SKM-1 treated with dmso at 0.1 percent for 144 hours (cell line): Measurements from ENCODE around the gene FAM200B.

Experiments
- DNase-seq: peaks from one replicate; lab custom pipeline; 2025; ENCODE audit not compliant: unreplicated experiment; lab: John Stamatoyannopoulos, UW

The FAM200B gene

DNA sequence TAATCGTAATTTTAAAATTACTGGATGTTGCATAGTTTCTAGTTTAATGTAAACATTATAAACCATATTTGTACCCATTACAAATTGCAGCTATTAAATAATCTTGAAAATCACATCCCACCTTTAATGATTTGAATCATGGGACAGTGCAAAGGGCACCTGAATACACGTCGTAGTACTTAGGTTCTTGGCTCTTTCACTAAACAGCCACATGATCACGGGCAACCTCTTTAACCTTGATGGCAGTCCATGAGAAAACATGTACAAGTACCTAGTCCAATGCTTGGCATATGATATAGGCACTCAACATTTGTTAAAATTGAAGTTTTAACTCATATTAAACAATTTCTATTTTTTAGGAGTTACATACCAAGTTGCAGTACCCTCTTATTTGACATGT is 14.6 kb upstream of the FAM200B start:
- DNase-seq, result no peak

DNA sequence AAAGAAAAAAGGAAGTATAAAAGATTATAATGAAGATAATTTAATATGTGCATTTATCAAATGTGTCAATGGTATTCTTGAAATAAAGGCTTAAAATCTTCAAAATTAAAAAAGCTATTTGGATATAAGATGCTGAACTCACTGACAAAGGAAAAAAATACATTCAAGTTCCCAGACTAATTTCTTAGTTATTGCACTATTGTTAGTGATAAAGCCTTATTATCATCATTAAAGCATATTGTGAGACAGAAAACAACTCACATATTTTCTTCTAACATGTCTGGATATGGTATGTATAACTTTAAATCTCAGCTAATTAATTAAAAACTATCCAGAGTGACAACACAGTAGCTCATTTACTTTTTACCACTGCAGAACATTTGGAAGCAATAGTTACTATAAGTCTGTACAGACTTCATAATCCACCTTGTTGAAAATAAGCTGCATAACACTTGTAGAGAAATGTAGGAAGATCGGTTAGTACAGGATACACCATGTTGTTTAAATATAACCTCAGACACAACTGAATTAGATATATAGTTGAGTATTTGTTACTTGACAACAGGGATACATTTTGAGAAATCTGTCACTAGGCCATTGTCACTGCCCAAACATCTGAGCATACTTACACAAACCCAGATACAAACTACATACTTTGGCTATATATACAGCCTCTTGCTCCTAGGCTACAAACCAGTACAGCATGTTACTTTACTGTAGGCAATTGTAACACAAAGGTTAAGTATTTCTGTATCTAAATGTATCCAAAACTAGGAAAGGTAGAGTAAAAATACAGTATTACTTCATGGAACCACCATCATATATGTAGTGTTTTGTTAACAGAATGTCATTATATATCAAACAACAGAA is 12.8 kb upstream of the FAM200B start:
- no peak for DNase-seq

DNA sequence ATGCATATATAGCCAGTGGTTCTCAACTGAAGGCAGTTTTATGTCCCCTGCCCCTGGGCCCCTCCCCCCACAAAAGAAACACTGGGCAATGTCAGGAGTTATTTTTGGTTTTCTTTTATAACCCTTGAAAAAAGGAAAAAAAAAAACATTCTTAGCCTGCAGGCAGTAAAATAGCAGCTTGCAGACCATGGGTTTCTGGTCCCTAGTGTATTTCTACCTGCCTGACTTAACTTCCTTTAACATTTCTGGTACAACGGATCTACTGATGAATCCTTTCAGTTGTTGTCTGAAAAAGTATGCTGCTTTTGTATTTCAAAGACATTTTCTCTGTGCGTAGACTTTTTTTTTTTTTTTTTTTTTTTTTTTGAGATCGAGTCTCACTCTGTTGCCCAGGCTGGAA is 11.1 kb upstream of the FAM200B start:
- DNase-seq, result no peak

DNA sequence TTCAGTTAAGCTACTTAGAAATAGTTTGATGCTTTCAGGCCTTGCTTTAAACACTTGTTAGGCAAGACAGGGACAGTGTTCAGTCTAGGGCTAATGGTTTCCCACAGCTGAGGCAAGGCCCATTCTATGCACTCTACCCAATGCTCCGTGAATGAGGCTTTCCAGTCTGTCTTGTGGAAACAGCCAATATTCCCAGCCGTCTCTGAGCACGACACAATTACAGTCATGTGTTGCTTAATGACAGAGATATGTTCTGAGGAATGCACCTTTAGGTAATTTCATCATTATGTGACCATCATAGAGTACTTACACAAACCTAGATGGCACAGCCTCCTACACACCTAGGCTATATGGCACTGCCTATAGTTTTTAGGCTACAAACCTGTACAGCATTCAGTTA is 9.5 kb upstream of the FAM200B start:
- DNase-seq, result no peak

DNA sequence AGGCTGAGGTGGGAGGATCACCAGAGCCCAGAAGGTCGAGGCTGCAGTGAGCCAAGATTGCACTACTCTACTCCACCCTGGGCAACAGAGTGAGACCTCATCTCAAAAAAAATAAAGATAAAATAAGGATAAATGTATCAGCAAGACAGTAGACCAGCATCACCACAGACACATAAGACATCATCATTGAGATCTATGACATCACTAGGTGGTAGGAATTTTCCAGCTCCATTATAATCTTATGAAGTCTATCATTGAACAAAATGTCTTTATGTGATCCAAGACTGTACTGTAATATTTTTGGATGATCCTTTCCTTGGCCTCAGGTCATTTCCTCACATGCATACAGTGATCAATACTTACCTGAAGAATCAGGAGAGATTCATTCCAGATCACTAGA is 8.3 kb upstream of the FAM200B start:
- no peak for DNase-seq

DNA sequence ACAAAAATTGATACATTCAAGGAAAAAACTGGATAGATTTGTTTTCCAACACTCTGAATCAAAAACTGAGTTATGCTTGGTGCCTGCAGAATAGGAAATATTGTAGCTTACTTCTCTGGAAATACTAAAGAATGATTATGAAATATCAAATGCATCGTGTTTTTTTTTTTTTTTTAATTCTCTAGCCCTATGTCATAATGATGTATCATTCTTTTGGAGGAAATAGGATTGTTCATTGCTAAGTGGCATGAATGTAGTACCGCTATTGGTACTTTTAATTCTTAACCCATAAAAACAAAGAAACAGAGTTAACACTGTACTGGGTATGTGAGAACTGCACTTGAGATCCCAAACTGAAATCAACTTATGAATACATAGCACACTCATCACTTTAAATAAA is 7.6 kb upstream of the FAM200B start:
- DNase-seq, result no peak

DNA sequence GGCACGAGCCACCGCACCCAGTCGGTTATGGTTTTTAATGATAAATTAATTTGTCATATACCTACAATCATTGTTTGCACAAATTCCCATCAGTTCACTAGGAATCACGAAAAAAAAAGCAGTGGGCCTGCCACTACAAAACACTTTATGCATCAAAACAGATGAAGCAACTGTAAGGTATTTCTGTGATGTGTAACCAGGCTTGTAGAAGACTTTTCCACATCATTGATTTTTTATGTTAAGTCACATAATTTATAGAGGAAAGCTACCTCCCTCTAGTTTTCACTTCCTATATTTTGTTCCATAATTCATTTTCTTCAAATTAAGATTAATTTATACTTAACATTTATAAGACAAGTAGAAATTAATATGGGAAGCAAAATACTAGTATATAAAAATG is 6.7 kb upstream of the FAM200B start:
- no peak for DNase-seq

DNA sequence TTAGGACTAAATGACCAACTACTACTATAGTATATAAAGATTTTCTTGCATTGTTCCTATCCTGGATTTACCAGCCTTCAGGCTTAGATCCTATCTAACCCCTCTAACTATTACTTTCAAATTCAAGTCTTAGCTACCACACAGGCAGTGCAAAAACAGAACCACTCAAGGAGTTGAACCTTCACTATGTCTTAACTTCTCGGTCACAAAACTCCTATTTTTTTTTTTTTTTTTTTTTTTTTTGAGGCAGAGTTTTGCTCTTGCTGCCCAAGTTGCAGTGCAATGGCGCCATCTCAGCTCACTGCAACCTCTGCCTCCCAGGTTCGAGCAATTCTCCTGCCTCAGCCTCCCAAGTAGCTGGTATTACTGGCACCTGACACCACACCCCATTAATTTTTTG is 6.3 kb upstream of the FAM200B start:
- DNase-seq, result no peak

DNA sequence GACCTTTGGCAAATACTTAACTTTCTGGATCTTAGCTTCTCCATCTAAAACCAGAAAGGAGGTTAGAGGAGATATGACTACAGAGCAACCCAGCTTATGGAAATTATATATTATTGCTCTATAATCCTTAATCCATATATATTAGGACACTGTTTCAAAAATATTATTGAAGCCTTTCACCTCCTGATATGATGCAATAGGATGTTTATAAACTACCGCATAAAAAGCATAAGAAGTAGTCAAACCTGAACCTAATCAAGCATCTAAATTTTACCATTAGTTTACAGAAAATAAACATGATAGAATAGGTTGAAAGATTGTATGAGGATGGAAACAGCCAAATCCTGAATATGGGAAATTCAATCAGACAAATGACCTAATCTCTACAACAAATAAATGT is 5.6 kb upstream of the FAM200B start:
- DNase-seq, result no peak

DNA sequence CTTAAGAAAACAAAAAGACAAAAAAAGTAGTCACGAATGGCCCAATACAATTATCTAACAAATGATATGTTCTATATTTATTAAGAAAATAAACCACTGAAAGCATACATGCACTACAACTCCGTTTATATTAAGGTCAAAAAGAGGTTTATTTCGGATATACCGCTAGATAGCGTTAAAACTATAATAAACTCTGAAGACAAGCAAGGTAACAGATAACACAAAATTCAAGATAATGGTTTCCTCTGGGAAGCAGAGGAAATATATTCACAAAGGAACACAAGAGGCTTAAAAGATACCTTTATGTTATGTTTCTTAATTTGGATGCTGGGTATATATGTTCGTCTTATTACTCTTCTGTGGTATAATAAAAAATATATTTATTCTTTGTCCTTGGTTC is 4.7 kb upstream of the FAM200B start:
- no peak for DNase-seq

DNA sequence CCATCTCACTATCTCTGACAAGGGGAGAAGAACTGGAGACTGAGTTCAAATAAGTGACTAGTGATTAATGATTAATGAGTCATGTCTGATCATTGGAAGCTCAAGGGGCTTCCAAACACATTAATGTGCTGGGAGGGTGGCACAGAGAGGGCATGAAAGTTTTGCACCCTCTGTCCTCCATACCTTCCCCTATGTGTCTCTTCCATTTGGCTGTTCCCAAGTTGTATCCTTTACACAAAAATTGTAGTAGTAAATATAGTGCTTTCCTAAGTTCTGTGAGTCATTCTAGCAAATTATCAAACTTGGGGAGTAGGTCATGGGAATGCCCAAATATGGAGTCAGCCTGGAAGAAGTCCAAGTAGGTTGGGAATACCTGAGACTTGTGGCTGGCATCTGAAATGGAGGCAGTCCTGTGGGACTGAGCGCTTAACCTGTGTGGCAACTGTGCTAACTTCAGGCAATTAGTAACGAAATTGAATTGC is 4.1 kb upstream of the FAM200B start:
- DNase-seq, result no peak

DNA sequence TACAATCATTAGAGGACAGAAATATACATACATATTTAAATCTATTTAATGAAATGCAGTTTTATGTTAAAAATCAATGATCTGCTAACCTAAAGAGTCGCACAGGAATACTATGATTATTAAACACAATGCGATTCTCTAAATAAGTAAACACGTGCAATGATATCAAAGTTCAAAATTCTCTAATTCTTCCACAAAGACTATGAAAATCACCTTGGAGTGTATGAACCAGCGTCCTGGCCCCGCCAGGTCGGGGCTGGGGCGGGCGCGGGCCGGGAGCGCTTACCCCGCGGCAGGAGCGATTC is 608 bp upstream of the FAM200B start:
- DNase-seq, result no peak

DNA sequence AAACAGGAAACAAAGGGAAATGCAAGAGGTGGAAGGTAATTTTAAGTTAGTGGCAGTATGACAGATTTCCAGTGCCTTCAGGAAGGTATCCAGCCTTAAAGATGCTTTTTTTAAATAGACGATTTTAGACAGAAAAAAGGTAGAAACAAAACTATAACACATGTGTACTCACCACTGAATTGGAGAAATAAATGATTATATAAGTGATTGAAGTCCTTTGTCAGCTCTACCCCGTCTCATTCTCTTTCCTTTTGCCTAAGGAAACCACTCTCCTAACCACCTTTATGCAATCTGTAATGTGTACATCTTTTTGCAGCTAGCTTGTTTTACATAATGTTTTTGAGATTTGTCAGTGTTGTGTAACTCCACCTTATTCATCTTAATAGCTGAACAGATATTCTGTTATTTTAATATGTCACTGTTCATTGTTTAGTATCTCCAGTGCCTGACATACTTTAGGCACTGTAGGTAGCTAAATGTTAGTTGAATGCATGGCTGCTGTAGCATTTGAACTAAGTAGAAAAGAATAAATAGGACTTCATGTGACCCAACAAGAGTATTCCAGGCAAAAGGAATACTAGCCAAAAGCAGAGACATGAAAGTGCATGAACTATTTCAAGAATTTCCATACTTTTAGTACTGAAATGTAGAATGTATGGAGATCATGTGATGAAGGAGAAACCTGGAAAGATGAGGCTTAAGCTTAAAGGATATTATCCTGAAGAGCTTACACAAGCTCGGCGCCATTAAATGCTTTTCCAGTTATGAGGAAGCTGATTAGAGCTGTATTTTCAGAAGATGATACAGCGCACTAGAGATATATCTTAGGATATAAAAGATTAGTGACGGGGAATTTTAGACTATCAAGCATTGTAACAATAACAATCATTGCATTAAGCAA is 865 bp downstream of the FAM200B start:
- peak; percentile 32 for DNase-seq

DNA sequence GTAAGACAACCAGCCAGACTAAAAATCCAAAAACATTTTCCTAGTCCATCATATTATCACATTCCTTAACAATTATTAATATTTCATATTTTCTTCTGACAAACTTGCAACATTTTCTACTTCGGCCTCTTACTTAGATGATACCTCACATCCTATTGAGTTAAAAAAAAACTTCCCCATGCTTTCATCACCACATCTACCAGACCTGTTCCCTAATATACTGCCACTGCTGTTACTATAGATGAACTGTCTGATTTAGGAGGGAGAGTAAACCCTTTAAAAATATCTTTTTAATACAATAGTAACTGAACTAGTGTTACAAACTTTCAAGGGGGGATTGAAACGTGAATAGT is 1.5 kb downstream of the FAM200B start:
- peak; percentile 24 for DNase-seq

DNA sequence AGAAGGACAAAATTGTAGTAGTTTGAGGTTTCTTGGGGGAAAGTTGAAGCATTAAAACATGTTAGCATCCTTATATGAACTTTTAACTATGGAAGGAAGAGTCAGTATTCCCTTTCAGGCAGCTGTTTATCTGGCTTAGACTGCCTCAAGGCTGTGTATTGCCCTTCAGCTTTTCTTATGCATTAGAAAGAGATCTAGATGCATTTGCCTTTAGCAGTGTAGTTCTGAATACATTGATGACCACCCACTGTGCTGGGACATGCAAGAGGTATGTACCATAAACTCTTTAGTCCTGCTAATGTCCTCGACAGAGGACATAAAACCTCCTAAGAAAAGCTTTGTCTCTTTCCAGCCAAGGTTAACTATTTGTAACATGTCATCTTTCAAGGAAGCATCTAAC is 2.9 kb downstream of the FAM200B start:
- no peak for DNase-seq

DNA sequence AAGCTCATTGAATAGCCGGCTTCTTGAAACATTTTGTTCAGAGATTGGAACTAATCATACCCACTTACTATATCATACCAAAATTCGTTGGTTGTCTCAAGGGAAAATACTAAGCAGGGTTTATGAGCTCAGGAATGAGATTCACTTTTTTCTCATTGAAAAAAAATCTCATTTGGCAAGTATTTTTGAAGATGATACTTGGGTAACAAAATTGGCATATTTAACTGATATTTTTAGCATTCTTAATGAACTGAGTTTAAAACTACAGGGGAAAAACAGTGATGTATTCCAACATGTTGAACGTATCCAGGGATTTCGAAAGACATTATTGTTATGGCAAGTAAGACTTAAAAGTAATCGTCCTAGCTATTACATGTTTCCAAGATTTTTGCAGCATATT is 6.4 kb downstream of the FAM200B start:
- no peak for DNase-seq

DNA sequence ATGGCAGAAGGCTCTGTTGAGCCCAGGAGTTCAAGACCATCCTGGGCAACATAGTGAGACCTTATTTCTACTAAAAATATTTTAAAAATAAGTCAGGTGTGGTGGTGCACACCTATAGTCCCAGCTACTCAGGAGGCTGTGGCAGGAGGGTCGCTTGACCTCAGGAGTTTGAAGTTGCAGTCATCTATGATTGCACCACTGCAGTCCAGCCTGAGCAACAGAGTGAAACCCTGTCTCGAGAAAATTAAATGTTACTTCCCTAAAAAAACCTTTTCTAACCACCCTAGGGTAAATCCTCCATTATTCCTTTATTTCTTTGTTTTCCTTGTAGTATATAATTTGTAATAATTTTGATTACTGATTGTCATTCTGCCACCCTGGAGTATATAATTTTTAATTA is 7.9 kb downstream of the FAM200B start:
- DNase-seq, result peak; percentile 84

DNA sequence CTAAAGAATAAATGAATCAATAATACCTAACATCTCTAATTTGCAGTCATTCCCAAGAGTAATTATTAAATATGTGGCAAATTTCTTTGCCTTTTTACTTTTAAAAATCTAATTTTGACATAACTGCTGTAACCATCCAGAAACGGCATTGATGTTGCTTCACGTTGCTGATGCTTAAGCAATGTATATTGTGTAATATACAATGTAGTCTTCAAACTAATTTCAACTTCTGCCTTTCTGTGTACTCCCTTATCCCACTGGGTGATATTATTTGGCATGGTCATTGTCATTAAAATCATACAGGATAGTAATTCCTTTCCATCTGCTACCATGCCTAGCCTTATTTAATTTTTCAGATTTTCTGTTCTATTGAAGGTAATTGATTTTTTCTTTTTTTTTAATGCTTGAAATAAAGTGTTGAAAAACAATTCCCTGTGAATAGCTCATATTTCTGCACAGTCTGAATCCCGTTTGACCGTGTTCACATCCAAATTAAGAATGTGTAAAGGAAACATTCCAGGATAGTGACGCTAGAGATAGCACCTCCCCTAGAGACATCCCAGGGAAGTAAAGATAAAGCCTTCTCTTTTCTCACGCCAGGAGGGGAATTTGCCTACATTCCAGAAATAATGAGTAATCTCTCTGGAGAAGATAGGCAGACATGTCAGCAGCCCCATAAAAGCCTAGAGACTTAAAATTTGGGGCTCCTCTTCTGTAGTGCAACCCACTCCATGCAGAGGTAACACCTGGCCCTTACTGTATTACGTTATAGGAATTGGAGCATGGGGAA is 8.6 kb downstream of the FAM200B start:
- peak; percentile 79 for DNase-seq

DNA sequence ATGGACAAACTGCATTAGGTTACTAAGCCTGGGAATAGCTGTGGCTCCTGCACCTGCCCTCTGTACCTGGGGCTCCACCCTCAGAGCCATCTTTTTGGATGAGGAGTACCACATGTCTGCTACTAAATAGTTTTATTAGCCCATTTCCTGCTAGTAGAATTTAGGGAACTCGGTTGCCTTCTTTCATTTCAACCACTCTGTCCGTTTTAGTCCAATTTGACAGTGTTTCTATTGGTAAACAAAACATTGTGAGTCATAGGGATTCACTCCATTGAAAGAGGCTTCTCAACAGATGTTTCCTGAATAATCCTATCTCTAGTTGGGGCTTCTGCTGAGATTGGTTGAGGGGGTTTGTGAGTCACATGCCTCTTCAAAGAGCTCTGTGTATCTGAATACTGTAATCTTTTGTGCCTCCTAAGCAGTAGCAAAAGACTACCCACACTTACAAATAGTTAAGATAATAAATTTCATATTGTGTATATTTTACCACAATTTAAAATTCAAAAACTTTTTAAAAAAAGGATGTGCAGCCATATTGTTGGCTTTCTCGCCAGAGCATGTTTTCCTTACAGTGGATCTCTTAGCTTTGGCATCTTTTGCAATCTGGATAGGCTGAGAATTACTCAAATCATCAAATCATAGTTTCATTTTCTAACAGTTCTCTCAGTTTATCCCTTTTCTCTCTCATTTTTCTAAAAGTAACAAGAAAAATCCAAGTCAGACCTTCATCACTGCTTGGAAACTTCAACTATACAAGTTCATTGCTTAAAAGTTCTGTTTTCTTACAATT is 9.9 kb downstream of the FAM200B start:
- no peak for DNase-seq

DNA sequence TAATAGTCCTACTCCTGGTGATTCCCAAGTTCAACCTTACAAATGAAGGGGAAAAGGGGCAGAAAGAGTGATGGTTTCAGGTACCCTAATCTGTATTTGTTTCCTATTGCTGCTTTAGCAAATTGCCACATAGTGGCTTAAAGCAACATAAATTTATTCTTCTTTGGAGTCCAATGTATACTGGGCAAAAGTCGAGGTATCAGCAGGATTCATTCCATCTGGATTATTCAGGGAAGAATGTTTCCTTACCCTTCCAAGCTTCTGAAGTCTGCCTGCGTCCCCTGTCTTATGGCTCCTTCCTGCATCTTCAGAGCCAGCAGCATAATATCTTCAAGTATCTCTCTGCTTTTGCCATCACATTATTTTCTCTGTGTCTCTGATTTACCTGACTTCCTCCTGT is 11.0 kb downstream of the FAM200B start:
- no peak for DNase-seq

DNA sequence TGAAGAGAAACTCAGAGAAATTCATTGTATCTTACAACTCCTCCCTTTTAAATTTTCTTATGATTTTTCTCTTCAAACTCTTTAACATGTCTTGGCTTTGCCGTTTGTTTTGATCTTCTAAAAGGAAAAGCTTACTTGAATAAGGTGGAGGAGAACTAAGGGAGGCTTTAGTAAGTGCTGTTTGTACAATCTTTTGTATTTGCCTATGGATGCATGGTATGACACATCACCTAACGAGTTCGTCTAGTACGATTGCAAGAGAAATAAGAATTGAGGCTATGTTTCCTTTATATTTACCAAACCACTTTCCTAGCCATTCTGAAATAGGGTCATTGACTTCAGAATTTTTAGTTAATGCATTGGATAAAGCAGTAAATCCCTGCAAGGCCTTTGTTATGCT is 12.8 kb downstream of the FAM200B start:
- DNase-seq, result no peak
